H1 (cell line): ENCODE results near the gene C22orf31. TPM values are rescaled to one million over a fixed set of nuclear protein-coding genes. Genes with fewer than 3 reads are reported as not detected.

ENCODE experiments used
- CTCF ChIA-PET: fragments of 300-600 bp; sonication (Branson Sonifier 250); formaldehyde crosslinking; loops from one replicate; lab custom pipeline; 2021; ENCODE audit not compliant: partially characterized antibody; lab: Charles Lee
- POLR2A ChIA-PET: fragments of 300-600 bp; sonication (Branson Sonifier 250); formaldehyde crosslinking; loops from one replicate; lab custom pipeline; 2021; ENCODE audit warnings: inconsistent platforms; ENCODE audit not compliant: partially characterized antibody; lab: Charles Lee
- DNase-seq, 2 experiments: peaks; one replicate each; pipeline versions ENCODE4 v3.0.0 to v3.0.0-alpha.2; 2010 to 2022; ENCODE audit warnings: low spot score in 2 of 2, low read depth in 1 of 2, mixed read lengths in 1 of 2
- FAIRE-seq: peaks from 2 replicates; lab custom pipeline; 2011; peaks lifted over from hg19 to GRCh38; lab: Jason Lieb, UNC
- H2AFZ ChIP-seq: 2 replicates; pipeline ENCODE4 v1.8.1; 2012; ENCODE audit warnings: low read length, inconsistent platforms
- H2AK5ac ChIP-seq: 2 replicates; pipeline ENCODE4 v1.6.1; 2013; ENCODE audit warnings: low read depth, low read length
- H2BK120ac ChIP-seq: replicated peaks from 2 replicates; pipeline ENCODE3; 2013; ENCODE audit warnings: low read depth, low read length, inconsistent platforms
- H2BK12ac ChIP-seq: 2 replicates; pipeline ENCODE4 v1.6.1; 2013; ENCODE audit warnings: low read depth, low read length
- H2BK15ac ChIP-seq: 2 replicates; pipeline ENCODE4 v1.6.1; 2013; ENCODE audit warnings: low read length
- H2BK20ac ChIP-seq: 2 replicates; pipeline ENCODE4 v1.6.1; 2013; ENCODE audit warnings: low read length
- H2BK5ac ChIP-seq: 2 replicates; pipeline ENCODE4 v1.6.1; 2013; ENCODE audit warnings: low read depth, low read length
- H3K14ac ChIP-seq: 2 replicates; pipeline ENCODE4 v1.6.1; 2013; ENCODE audit warnings: inconsistent platforms; ENCODE audit not compliant: insufficient read length
- H3K18ac ChIP-seq: 2 replicates; pipeline ENCODE4 v1.6.1; 2013; ENCODE audit warnings: low read length; ENCODE audit errors: extremely low read depth
- H3K23ac ChIP-seq: 2 replicates; pipeline ENCODE4 v1.6.1; 2013; ENCODE audit warnings: inconsistent platforms; ENCODE audit not compliant: insufficient read length
- H3K23me2 ChIP-seq: 2 replicates; pipeline ENCODE4 v1.6.1; 2013; ENCODE audit warnings: low read depth, low read length
- H3K27ac ChIP-seq: 2 replicates; pipeline ENCODE4 v1.6.1; 2011; ENCODE audit warnings: low read depth, low read length, inconsistent platforms
- H3K27me3 ChIP-seq, 4 experiments: replicated peaks in 1 of 4; 1 replicate in 1 of 4; 2 replicates in 3 of 4; pipeline versions ENCODE4 v1.6.1 to v1.8.1; 2011 to 2013; ENCODE audit warnings: low read length in 3 of 4, mild to moderate bottlenecking in 3 of 4, inconsistent platforms in 2 of 4, mixed read lengths in 2 of 4, moderate library complexity in 1 of 4; ENCODE audit not compliant: control insufficient read depth in 3 of 4, insufficient read depth in 3 of 4; ENCODE audit errors: extremely low read depth in 1 of 4
- H3K36me3 ChIP-seq, 4 experiments: 2 replicates each; pipeline versions ENCODE4 v1.6.1 to v1.8.1; 2011 to 2013; ENCODE audit warnings: mild to moderate bottlenecking in 4 of 4, low read length in 3 of 4, moderate library complexity in 2 of 4, control low read depth in 1 of 4, inconsistent platforms in 1 of 4; ENCODE audit not compliant: insufficient read depth in 4 of 4, control insufficient read depth in 2 of 4
- H3K4ac ChIP-seq: replicated peaks from 2 replicates; pipeline ENCODE3; 2013; ENCODE audit warnings: low read length, low read depth, mixed read lengths, inconsistent platforms; ENCODE audit not compliant: insufficient read length
- H3K4me1 ChIP-seq, 4 experiments: replicated peaks in 1 of 4; 1 replicate in 1 of 4; 2 replicates in 3 of 4; pipeline versions ENCODE4 v1.6.1 to v1.8.1; 2011 to 2013; ENCODE audit warnings: low read length in 3 of 4, inconsistent platforms in 2 of 4, mixed read lengths in 1 of 4; ENCODE audit not compliant: insufficient read depth in 4 of 4, control insufficient read depth in 3 of 4
- H3K4me2 ChIP-seq, 2 experiments: 2 replicates each; pipeline versions ENCODE4 v1.6.1 to v1.8.1; 2011 to 2013; ENCODE audit warnings: low read depth in 2 of 2, low read length in 2 of 2, control low read depth in 1 of 2, inconsistent platforms in 1 of 2, mild to moderate bottlenecking in 1 of 2; ENCODE audit not compliant: insufficient read depth in 1 of 2
- H3K4me3 ChIP-seq, 4 experiments: fragments of 200-600, 300-600 bp in 1 of 4; sonication (generic), shearing (Covaris generic), sonication (Bioruptor Twin) in 1 of 4; 2 replicates each; pipeline versions ENCODE4 v1.5.1 to v1.8.1; 2011 to 2016; ENCODE audit warnings: low read length in 4 of 4, low read depth in 3 of 4, control low read depth in 2 of 4, inconsistent platforms in 2 of 4, mild to moderate bottlenecking in 2 of 4, mixed read lengths in 1 of 4, moderate library complexity in 1 of 4; ENCODE audit not compliant: insufficient read depth in 2 of 4; ENCODE audit errors: extremely low read depth in 1 of 4
- H3K56ac ChIP-seq: replicated peaks from 2 replicates; pipeline ENCODE3; 2013; ENCODE audit warnings: low read depth, mild to moderate bottlenecking, mixed read lengths, low read length, inconsistent platforms; ENCODE audit not compliant: insufficient read length
- H3K79me1 ChIP-seq: 2 replicates; pipeline ENCODE4 v1.6.1; 2013; ENCODE audit warnings: low read depth, low read length, control low read depth
- H3K79me2 ChIP-seq, 2 experiments: 2 replicates each; pipeline versions ENCODE4 v1.6.1 to v1.8.1; 2012 to 2013; ENCODE audit warnings: low read length in 2 of 2, mild to moderate bottlenecking in 2 of 2, inconsistent platforms in 1 of 2; ENCODE audit not compliant: insufficient read depth in 2 of 2, control insufficient read depth in 1 of 2
- H3K9ac ChIP-seq, 4 experiments: replicated peaks in 1 of 4; 1 replicate in 1 of 4; 2 replicates in 3 of 4; pipeline versions ENCODE4 v1.6.1 to v1.8.1; 2011 to 2013; ENCODE audit warnings: low read depth in 3 of 4, low read length in 3 of 4, control low read depth in 2 of 4, mild to moderate bottlenecking in 2 of 4, moderate library complexity in 2 of 4, inconsistent platforms in 1 of 4; ENCODE audit errors: extremely low read depth in 1 of 4
- H3K9me3 ChIP-seq, 2 experiments: 2 replicates each; pipeline versions ENCODE4 v1.6.1 to v1.8.1; 2012 to 2013; ENCODE audit warnings: mild to moderate bottlenecking in 2 of 2, moderate library complexity in 2 of 2, control low read depth in 1 of 2, inconsistent platforms in 1 of 2, low read depth in 1 of 2, low read length in 1 of 2, mixed read lengths in 1 of 2; ENCODE audit not compliant: insufficient read depth in 2 of 2
- H4K20me1 ChIP-seq, 2 experiments: replicated peaks in 1 of 2; 2 replicates each; pipeline versions ENCODE3 to v1.8.1; 2011 to 2013; ENCODE audit warnings: inconsistent platforms in 2 of 2, low read length in 2 of 2, mild to moderate bottlenecking in 1 of 2; ENCODE audit not compliant: insufficient read depth in 2 of 2, control insufficient read depth in 1 of 2
- H4K5ac ChIP-seq: 2 replicates; pipeline ENCODE4 v1.6.1; 2013; ENCODE audit warnings: low read length, low read depth, mixed read lengths, inconsistent platforms; ENCODE audit not compliant: insufficient read length
- H4K8ac ChIP-seq: 2 replicates; pipeline ENCODE4 v1.8.0; 2013; ENCODE audit warnings: mild to moderate bottlenecking, moderate library complexity, low read length, inconsistent platforms; ENCODE audit not compliant: insufficient read depth; ENCODE audit errors: extremely low read depth
- H4K91ac ChIP-seq: replicated peaks from 2 replicates; pipeline ENCODE3; 2013; ENCODE audit warnings: low read length, mixed read lengths, inconsistent platforms; ENCODE audit not compliant: insufficient read length
- BACH1 ChIP-seq: IDR thresholded peaks from 2 replicates; pipeline ENCODE4 v1.6.1; 2012; ENCODE audit warnings: low read length, improper control_type of control experiment
- PHF8 ChIP-seq: fragments of 200-600 bp; sonication (generic); conservative IDR thresholded peaks from 2 replicates; pipeline ENCODE4 v1.7.1; 2012; ENCODE audit warnings: low read depth, mild to moderate bottlenecking, inconsistent platforms, low read length, moderate library complexity
- RBBP5 ChIP-seq: IDR thresholded peaks from 2 replicates; pipeline ENCODE4 v1.7.1; 2012; ENCODE audit warnings: low read depth, mild to moderate bottlenecking, inconsistent platforms, low read length, moderate library complexity, borderline replicate concordance
- YY1 ChIP-seq: IDR thresholded peaks from 2 replicates; pipeline ENCODE4 v1.6.1; 2011; ENCODE audit warnings: low read depth, mild to moderate bottlenecking, low read length
- WGBS, 2 experiments: shearing (Covaris generic) in 1 of 2; methylation state at CpG; one replicate each; pipeline versions ENCODE4 v1.1.6 to v1.1.7; 2013 to 2015; ENCODE audit warnings: low lambda C conversion rate in 2 of 2, mixed read lengths in 2 of 2, inconsistent platforms in 1 of 2, low coverage in 1 of 2, missing lambda C conversion rate in 1 of 2; ENCODE audit not compliant: insufficient replicate concordance in 2 of 2, insufficient coverage in 1 of 2, insufficient read length in 1 of 2; ENCODE audit errors: extremely low coverage in 1 of 2, missing lambda C conversion rate in 1 of 2; 5-methylcytosine and 5-hydroxymethylcytosine counted together
- polyA plus RNA-seq, 7 experiments: library from polyadenylated mRNA; depleted of rRNA in 3 of 7; stranded (reverse) in 5 of 7; unstranded in 2 of 7; fragments of >200 nt in 5 of 7; fragments of 200-250 nt in 2 of 7; gene quantifications; 1 replicate in 5 of 7; 2 replicates in 1 of 7; 4 replicates in 1 of 7; pipeline versions ENCODE4 v1.2.1 to v1.2.3, GENCODE V29; 2011 to 2013; ENCODE audit warnings: missing spikeins in 2 of 7, mixed read lengths in 2 of 7
- total RNA-seq: library from RNA; stranded (reverse); fragmentation: NEBNext Ultra II Directional; extraction: Animal tissue kit (Norgen Biotek cat#: 25700); gene quantifications from 2 replicates; pipeline ENCODE4 v1.2.1, GENCODE V29; 2021
- TF ChIP-seq, protein P1 (sequence below): IDR thresholded peaks from 2 replicates; pipeline ENCODE4 v1.6.1; 2012; ENCODE audit warnings: inconsistent platforms

The C22orf31 gene
- total and polyA plus RNA-seq, 2 of the 8 experiments (the other 6 are each of a cell fraction or from before 2014, with no cell fraction given): not detected

- Histone ChIP-seq H3K79me2 (no peaks in the 10 kb centered on the region), H2BK20ac (no peak overlapping the region), H4K20me1 (no peaks in the 10 kb centered on the region), H3K9me3 (no peaks in the 10 kb centered on the region), H3K18ac (no peak overlapping the region), H3K4me1 (peaks cover 0 to 5% (median 4%) of the 10 kb centered on the region in 4 experiments; a peak in 4 of 7 replicates), H3K4me2 (no peak overlapping the region; a peak in 1 of 4 replicates), H3K27ac (no peak overlapping the region), H3K4ac (no peak overlapping the region), H2BK15ac (no peak overlapping the region), H3K27me3 (no peaks in the 10 kb centered on the region), H3K36me3 (no peaks in the 10 kb centered on the region), H3K14ac (no peak overlapping the region), H3K23ac (no peak overlapping the region), H2AK5ac (no peak overlapping the region), H3K4me3 (no peak overlapping the region), H2BK120ac (no peak overlapping the region), H2BK12ac (0 out of 2 replicates have a peak overlapping the region, but pooled peaks have one; percentile 23), H2AFZ (no peak overlapping the region), H4K91ac (no peak overlapping the region), H4K8ac (no peak overlapping the region), H3K9ac (no peak overlapping the region), H2BK5ac (no peak overlapping the region), H3K79me1 (no peaks in the 10 kb centered on the region), H3K23me2 (no peaks in the 10 kb centered on the region; the same call in 1 of the 2 replicates), H4K5ac (no peak overlapping the region), H3K56ac (no peak overlapping the region)
- no peak for DNase-seq
- POLR2A ChIA-PET: interaction anchor here (1.0 kb wide), 1 partner anchor 51 kb away, joined by 3 read pairs; no protein-coding TSS in a partner anchor
- CTCF ChIA-PET: interaction anchor here (0.5 to 1.7 kb wide), 7 partner anchors 10 to 99 kb away, joined by 3 to 5 read pairs (median 3); partner anchors contain the start of gene EMID1
- 70% methylated on average over 3 of the region's 4 CpGs; no CpG with 5 or more reads in 1 of the 2 experiments for WGBS, 2 experiments
- no peak for FAIRE-seq
- TF ChIP-seq PHF8 (no peak), BACH1 (no peak), YY1 (no peak), RBBP5 (no peak)
- TF ChIP-seq, protein P1, sequence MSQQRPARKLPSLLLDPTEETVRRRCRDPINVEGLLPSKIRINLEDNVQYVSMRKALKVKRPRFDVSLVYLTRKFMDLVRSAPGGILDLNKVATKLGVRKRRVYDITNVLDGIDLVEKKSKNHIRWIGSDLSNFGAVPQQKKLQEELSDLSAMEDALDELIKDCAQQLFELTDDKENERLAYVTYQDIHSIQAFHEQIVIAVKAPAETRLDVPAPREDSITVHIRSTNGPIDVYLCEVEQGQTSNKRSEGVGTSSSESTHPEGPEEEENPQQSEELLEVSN: no peak
These were observed 45.2 kb upstream of the C22orf31 start for GRCh38 chr22:29106839-29107238.
